HG03575 (cell line): ENCODE results near the gene NDUFS3.
"Not testable (repeated sequence)": the region's sequence is repeated elsewhere in the genome, so short reads cannot be mapped to it uniquely, and the experiment has no call there.

Experiments used
- ATAC-seq: cut with Tn5 transposase; IDR thresholded peaks from one replicate; pipeline ENCODE4 v1.9.1; 2021; ENCODE audit not compliant: unreplicated experiment, insufficient number of reproducible peaks, low FRiP score; ENCODE audit errors: extremely low read depth

Gene NDUFS3

DNA sequence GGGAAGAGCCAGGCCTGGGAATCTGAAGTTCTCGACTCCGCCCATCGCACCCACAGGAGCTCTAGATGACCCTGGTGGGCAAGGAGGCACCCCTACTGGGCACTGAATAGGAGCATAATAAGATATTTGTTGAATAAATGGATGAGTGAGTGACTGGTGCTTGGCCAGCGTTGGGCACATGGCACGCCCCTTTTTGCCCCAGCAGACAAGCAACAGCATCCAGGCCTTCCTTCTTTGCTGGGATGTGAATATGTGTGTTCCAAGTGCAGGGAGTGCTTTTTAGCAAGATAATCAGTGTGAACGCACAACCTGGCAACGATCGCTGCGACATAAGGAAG, 25.5 kb upstream of the NDUFS3 start:
- ATAC-seq: no peak

DNA sequence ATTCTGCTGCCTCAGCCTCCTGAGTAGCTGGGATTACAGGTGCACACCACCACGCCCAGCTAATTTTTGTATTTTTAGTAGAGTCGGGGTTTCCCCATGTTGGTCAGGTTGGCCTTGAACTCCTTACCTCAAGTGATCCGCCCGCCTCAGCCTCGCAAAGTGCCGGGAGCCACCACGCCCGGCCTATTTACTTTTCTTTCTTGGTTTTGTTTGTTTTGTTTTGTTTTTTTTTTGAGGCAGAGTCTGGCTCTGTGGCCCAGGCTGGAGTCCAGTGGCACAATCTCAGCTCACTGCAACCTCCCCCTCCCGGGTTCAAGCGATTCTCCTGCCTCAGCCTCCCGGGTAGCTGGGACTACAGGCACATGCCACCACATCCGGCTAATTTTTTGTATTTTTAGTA, 21.9 kb upstream of the NDUFS3 start:
- not testable (repeated sequence) for ATAC-seq

DNA sequence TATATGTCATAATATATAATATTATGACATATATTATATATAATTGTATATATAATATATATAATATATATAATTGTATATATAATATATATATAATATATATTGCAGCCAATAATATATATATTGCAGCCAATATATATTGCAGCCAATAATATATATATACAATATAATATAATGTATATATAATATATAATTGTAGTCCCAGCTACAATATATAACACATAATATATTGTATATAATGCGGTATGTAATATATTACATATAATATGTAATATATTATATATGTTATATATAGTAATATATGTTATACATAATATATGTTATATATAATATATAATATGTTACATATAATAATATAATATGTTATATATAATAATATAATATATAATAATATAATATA, 20.2 kb upstream of the NDUFS3 start:
- ATAC-seq: no peak

DNA sequence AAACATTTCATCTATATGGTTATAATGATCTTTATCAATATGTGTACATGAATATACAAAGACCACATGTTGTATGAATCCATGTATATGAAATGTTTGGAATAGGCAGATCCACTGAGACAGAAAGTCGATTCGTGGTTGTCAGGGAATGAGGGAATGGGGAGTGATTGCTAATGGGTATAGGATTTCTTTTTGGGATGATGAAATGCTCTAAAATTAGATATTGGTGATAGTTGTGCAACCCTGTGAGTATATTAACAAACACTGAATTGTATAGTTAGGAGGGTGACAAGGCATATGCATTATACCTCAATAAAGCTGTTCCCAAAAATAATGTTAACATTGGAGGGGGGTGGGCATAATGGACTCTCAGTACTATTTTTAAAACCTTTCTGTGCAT, 18.4 kb upstream of the NDUFS3 start:
- no peak for ATAC-seq

DNA sequence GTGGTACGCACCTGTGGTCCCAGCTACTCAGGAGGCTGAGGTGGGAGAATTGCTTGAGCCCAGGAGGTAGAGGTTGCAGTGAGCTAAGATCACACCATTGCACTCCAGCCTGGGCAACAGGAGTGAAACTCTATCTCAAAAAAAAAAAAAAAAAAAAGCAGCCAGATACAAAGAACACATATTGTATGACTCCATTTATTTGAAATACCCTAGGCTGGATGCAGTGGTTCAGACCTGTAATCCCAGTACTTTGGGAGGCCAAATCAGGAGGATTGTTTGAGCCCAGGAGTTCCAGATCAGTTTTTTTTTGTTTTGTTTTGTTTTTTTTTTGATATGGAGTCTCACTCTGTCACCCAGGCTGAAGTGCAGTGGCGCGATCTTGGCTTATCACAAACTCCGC, 16.5 kb upstream of the NDUFS3 start:
- not testable (repeated sequence) for ATAC-seq

DNA sequence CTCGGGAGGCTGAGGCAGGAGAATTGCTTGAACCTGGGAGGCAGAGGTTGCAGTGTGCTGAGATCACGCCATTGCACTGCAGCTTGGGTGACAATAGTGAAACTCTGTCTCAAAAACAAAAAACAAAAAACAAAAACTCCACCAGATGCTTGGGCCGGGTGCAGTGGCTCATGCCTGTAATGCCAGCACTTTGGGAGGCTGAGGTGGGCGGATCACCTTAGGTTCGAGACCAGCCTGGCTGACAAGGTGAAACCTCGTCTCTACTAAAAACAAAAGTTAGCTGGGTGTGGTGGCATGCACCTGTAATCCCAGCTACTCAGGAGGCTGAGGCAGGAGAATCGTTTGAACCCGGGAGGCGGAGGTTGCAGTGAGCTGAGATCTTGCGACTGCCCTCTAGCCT, 14.5 kb upstream of the NDUFS3 start:
- ATAC-seq: not testable (repeated sequence)

DNA sequence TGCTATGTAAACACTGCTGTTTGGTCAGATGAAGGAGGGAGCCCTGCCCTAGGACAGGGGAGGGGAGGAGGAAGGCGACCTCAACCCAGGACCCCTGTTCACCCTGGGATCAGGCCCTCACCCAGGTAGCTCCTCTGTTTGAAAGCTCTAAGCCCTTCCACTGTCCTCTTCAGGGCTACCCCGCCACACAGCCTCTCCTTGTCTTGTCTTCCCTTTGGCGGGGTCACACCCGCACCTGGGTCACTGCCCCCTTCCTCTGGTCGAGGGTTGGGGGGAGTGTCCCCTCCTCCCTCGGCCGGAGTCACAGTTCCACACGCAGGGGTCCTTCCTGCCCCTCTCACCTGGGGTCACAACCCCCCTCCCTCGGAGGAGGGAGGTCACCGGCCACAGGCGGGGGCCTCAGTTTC, 13.9 kb upstream of the NDUFS3 start:
- no peak for ATAC-seq

DNA sequence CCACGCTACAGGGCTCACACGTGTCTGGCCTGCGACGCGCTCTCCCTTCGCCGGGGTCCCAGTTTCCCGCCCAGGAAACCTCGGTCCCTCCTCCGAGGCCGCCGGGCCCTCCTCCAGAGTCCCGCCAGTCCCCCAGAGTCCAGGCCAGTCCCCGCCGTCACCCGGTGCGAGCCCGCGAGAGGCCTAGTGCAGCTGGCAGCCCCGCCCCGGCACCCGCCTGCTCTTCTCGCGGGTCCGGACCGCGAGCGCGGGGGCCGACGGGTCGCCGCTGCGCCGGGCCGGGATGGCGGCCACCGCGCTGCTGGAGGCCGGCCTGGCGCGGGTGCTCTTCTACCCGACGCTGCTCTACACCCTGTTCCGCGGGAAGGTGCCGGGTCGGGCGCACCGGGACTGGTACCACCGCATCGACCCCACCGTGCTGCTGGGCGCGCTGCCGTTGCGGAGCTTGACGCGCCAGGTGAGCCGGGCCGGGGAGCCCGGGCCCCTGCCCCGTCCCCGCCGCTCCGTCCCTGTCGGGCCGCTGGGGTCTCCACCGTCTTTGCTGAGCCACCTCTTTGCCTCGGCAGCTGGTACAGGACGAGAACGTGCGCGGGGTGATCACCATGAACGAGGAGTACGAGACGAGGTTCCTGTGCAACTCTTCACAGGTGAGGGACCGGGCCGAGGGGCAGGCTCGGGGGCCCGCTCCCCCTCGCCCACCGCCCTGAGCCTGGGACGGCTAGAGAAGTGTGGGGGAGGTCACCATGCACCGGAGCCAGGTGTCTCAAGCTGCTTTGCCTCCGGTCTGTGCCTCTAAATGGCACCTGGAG, 13.3 kb upstream of the NDUFS3 start, which contains the start of gene PTPMT1:
PTPMT1 (plus strand) TSS at position 260 of the 809 bp plus-strand sequence; CDS start at position 284, 24 bp downstream.
- no peak for ATAC-seq

DNA sequence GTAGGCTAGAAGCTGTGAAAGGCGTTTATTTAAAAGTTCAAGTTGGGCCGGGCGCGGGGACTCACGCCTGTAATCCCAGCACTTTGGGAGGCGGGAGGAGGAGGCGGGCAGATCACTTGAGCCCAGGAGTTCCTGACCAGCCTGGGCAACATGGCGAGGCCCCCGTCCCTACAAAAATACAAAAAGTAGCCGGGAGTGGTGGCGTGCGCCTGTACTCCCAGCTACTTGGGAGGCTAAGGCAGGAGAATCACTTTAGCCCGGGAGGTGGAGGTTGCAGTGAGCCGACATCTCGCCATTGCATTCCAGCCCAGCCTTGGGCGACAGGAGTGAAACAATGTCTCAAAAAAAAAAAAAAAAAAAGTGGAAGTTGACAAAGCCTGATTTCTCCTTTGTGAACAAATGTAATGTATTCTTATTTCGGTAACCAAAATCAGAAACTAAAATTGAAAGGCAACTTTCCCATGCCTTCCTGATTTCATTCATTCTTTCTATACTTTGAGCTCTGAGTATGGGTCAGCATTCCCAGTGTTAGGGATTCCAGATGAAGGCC, 12.7 kb upstream of the NDUFS3 start:
- ATAC-seq: no peak

DNA sequence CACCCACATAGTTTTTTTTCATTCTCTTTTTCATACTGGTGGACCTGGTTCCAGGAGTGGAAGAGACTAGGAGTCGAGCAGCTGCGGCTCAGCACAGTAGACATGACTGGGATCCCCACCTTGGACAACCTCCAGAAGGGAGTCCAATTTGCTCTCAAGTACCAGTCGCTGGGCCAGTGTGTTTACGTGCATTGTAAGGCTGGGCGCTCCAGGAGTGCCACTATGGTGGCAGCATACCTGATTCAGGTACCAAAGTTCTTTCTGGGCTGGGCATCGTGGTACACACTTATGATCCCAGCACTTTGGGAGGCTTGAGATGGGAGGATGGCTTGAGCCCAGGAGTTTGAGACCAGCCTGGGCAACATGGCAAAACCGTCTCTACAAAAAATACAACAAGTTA, 9.2 kb upstream of the NDUFS3 start:
- no peak for ATAC-seq

DNA sequence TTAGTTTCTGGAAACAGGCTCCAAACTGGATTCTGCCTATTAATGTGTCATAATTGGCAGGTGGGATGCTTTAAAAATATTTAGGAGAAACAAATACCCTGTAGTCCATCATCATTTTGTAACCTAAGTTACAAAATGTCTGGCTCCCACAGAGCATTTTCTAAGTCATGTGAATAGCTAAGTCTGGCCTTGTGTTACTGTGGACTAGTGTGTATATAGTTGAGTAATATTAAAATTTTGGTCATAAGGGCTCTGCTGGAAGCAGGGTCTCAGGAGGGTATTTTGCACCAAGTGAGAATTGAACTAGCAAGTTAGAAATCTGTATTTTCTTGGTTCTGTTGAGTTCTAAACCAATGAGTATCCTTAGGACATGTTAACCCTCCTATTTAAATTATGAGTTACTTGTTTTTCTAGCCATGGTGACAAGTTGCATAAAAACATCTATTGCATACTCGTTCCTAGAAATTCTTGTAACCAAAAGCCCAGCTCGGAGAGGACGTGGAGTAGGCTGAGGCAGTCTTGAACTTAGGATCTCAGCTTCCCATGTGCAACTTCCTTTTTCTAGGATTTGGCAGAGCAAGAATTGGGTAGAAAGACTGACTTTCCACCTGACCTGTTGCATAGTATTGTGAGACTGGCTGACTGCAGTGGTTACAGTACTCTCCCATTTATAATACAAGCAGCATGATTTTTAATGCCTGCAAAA, 8.1 kb upstream of the NDUFS3 start:
- ATAC-seq: no peak

DNA sequence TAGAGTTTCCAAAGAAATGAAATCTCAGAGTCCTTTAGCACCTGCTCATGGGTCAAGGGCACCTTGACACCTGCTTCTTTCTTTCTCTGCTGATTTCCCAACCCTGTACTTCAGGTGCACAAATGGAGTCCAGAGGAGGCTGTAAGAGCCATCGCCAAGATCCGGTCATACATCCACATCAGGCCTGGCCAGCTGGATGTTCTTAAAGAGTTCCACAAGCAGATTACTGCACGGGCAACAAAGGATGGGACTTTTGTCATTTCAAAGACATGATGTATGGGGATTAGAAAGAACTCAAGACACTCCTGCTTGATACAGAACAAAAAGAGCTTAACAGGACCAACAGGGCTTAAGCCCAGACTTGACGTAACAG, 7.5 kb upstream of the NDUFS3 start:
- ATAC-seq: no peak

DNA sequence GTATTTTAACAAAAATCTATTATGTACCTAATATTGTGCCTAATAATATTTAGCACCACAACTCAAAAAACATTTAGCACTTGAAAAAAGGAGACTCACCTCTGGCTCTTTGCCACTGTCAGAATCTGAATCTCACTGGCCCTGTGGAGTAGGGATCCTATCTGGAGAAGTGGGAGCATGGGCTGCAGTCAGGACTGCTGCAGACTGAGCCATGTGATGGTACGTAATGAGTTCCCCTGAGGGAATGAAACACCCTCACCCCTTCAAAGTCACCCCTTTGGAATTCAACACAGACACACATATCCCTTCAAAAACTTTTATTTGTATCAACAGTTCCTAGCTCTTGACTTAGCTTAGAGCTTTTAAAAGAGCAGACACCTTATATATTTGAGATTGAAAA, 7.0 kb upstream of the NDUFS3 start:
- no peak for ATAC-seq

DNA sequence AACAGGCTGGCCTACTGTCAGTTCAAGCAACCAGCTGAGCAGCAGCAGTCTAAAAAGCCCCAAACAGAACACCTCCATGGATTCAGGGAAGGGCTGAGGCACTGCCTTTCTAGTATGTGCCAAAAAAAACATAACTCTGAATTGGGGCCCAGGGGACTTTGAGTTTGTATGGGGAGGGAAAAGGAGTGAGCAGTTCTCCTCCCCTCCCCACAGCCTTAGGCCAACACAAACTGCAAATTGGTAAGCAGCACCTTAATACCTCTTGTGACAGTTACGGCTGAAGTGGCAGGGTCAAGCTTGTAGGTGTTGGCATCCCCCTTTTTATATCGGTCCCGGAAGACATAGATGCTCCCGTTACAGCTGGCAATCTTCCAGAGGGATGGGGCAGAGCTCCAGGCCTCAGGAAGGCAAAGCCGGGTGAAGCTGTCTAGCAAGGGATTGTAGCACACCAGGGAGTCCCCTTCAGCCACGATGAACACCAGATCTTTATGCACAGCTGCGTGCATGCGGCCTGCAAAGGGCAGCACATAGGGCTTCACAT, 6.1 kb upstream of the NDUFS3 start:
- no peak for ATAC-seq

DNA sequence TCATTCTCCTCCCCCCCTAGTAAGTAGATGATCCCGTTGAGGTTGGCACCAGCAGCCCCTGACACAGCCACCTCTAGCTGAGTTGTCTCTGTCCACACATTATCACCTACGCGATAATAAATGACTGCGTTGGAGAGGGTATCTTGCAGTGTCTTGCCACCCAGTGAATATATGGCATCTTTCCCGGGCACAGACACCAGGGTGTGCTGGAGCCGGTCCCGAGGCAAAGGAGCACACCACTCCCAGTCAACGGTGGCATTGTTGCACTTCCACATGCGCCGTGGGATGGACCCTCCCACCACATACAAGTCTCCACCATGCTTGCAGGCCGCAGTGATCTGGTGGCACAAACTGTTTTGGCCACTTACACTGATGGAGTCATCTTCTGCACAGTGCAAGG, 5.6 kb upstream of the NDUFS3 start:
- ATAC-seq: no peak

DNA sequence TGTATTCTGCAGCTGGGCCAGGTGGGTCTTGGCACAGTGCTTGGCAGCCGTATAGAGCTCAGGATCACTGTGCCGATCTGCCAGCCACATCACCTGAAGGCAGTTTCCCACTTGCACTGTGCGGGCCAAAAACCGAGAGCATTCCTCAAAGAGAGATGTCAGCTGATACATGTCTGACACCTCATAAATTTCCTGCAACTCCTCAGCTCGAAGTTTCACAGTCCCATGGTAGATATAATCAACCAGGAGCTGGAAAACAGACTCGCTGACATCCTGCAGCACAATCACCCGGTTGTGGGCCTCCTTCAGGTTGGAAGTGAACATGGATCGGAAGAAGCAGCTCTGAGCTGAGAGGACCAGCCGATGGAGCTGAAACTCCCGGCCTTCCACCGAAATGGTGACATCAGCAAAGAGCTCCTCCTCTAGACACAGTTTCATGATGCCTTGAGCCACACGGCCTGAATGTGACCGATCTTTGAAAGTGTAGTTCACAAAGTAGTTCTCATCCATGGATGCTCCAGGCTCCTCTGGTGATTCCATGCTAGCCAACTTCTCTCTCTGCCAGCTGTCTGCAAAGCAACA, 1.3 kb upstream of the NDUFS3 start:
- no peak for ATAC-seq

DNA sequence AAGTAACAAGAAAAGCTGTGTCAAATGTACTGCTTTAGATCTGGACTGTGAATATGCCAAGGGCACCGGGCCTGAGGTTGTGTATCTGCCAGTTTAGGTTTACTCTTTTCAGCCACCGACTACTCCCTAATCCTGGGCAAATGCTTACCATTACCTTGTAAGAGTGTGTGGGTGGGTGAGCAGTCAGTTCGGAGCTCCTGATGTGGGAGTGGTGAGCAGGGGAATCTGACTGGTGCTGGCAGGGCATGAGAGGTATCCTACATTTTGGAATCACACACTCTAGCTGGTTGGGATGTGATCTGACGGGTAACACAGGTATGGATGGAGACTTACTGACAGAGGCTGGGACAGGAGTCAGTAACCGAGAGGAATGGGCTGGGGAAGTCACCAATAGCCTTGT, 5.0 kb downstream of the NDUFS3 start:
- ATAC-seq: no peak

DNA sequence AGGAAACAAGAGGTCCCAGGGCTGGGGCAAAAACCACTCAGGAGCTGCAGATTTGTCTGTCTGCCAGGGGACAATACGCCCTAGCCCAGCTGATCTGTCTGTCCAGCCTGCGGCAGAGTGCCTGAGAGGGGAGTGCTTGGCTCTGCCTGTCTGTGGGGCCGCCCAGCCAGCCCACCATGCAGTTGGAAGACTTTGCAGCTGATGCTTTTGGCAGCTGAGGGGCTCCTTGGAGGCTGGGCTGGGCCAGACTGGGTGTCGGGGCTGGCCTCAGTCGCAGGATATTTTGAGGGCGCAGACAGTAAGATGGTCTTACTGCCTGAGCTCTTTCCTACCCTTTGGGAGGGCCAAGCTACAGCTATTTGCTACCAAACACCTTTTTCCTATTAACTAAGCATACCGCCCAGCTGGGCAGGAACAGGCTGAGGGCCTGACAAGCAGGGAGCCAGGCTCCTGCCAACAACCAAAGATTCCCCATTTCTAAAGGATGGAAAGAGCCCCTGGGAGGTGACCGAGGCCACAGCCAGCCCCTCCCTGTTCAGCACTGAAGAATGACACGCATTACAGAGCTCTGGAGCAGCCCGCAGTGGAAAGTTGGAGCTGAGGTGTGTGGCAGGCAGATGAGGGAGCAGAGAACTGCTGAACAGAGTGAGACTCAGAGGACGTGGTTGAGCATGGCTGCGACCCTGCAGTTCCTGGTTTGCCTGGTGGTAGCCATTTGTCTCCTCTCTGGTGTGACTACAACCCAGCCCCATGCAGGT, 7.4 kb downstream of the NDUFS3 start, which contains the start of gene FAM180B:
FAM180B (plus strand) TSS at position 581 of the 758 bp plus-strand sequence; CDS start at position 672, 91 bp downstream.
- ATAC-seq: no peak
